Brain microvascular endothelial cell (primary cell): ENCODE results near the gene SAFB2.

Source experiments
- DNase-seq: peaks from one replicate; pipeline ENCODE4 v3.0.0-alpha.2; 2020
- H3K27ac ChIP-seq: fragments of 250-450 bp; sonication (Bioruptor Pico); 2 replicates; pipeline ENCODE4 v1.5.1; 2020; ENCODE audit warnings: mild to moderate bottlenecking, moderate library complexity
- H3K27me3 ChIP-seq: fragments of 250-450 bp; sonication (Bioruptor Pico); replicated peaks from 2 replicates; pipeline ENCODE4 v1.5.1; 2020; ENCODE audit warnings: mild to moderate bottlenecking
- H3K36me3 ChIP-seq: fragments of 250-450 bp; sonication (Bioruptor Pico); replicated peaks from 2 replicates; pipeline ENCODE4 v1.5.1; 2020; ENCODE audit warnings: mild to moderate bottlenecking
- H3K4me3 ChIP-seq: 2 replicates; pipeline ENCODE4 v1.5.1; 2011; ENCODE audit warnings: low read depth, mild to moderate bottlenecking, control low read depth, low read length, moderate library complexity
- CTCF ChIP-seq: IDR thresholded peaks from 2 replicates; pipeline ENCODE4 v1.5.1; 2011; ENCODE audit warnings: low read depth, mild to moderate bottlenecking, moderate library complexity, low read length, control low read depth, inconsistent platforms; ENCODE audit errors: missing control alignments
- in situ Hi-C: cut with HindIII; loops from 2 replicates; pipeline ENCODE4 v1.10.0; 2017; ENCODE audit warnings: low sequenced_read_pairs, low pct_ligation_motif_present

The SAFB2 gene

GRCh38 chr19:5580161-5580571 lies 42.4 kb downstream of the SAFB2 start:
- no peaks in the 10 kb centered on the region for H3K36me3 ChIP-seq
- H3K27me3 ChIP-seq = no peaks in the 10 kb centered on the region
- DNase-seq = no peak
- no peak overlapping the region for H3K27ac ChIP-seq
- no peak overlapping the region for H3K4me3 ChIP-seq
- TF ChIP-seq CTCF = no peak
- in situ Hi-C loops = no loop called here

- in situ Hi-C loops = no loop called here
- H3K27ac ChIP-seq = no peak overlapping the region
- H3K4me3 ChIP-seq = no peak overlapping the region
- DNase-seq = no peak
- H3K27me3 ChIP-seq = no peaks in the 10 kb centered on the region
- no peaks in the 10 kb centered on the region for H3K36me3 ChIP-seq
- TF ChIP-seq CTCF = no peak
Observed at GRCh38 chr19:5579697-5580096, 42.9 kb downstream of the SAFB2 start.

- no peak for TF ChIP-seq CTCF
- Histone ChIP-seq H3K27ac (no peak overlapping the region), H3K4me3 (no peak overlapping the region), H3K36me3 (no peaks in the 10 kb centered on the region), H3K27me3 (no peaks in the 10 kb centered on the region)
- in situ Hi-C loops = no loop called here
- DNase-seq = no peak
Observed at GRCh38 chr19:5579286-5579685, 43.3 kb downstream of the SAFB2 start.

GRCh38 chr19:5578097-5578846 lies 44.3 kb downstream of the SAFB2 start:
- H3K27me3 ChIP-seq = no peaks in the 10 kb centered on the region
- in situ Hi-C loops = no loop called here
- no peaks in the 10 kb centered on the region for H3K36me3 ChIP-seq
- no peak overlapping the region for H3K27ac ChIP-seq
- TF ChIP-seq CTCF = peak; percentile 98
- DNase-seq = peak; percentile 16
- H3K4me3 ChIP-seq = peak overlapping the region; percentile 12

GRCh38 chr19:5575590-5575989 lies 47.0 kb downstream of the SAFB2 start:
- in situ Hi-C loops = no loop called here
- Histone ChIP-seq H3K27me3 (no peaks in the 10 kb centered on the region), H3K4me3 (no peak overlapping the region), H3K36me3 (no peaks in the 10 kb centered on the region), H3K27ac (no peak overlapping the region)
- no peak for TF ChIP-seq CTCF
- no peak for DNase-seq
